ENCODE results near the gene NUS1.
"Not testable (repeated sequence)": the region's sequence is repeated elsewhere in the genome, so short reads cannot be mapped to it uniquely, and the experiment has no call there.

The NUS1 gene

DNA sequence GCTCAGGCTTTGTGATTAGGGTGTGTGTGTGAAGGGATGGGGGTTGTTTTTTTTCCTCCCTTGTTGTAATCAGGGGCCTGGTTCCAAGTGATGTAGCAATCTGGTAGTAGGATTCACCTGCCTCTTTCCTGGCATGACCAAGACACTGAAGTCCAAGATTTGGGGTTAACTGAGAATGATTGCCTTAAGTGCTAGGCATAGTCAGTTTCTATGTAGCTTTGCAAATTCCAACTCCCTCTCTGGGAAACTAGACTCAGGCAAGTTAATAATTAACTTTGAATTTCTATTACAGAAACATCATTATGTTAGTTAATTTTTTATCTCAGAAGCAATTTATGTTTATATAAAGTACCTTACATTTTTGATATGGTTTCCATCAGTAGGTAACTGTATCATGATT lies 43.6 kb downstream of the NUS1 start:
- no peak for DNase-seq (ENCODE audit: low read depth)

DNA sequence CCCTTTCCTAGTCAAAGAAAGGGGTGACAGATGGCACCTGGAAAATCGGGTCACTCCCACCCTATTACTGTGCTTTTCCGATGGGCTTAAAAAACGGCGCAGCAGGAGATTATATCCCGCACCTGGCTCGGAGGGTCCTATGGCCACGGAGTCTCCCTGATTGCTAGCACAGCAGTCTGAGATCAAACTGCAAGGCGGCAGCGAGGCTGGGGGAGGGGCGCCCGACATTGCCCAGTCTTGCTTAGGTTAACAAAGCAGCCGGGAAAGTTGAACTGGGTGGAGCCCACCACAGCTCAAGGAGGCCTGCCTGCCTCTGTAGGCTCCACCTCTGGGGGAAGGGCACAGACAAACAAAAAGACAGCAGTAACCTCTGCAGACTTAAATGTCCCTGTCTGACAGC lies 46.3 kb downstream of the NUS1 start:
- not testable (repeated sequence) for DNase-seq (ENCODE audit: low read depth)

DNA sequence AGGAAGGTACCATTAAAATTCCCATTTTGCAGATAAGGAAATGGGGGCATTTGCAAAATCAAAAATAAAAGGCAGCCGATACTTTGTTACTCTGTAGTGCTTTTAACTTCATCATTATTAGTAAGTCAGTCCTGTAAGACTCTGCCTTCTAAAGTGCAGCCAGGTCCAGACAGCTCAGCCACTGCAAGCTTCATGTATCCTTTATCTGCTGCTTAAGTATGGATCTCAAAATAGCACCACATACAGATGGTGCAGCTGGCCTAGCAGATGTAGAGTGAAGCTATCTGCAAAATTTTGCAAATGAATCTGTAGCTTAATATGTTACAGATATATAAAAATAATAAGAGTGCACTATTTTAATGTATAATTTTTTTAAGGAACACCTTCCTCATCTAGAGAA lies 53.4 kb downstream of the NUS1 start:
- no peak for DNase-seq (ENCODE audit: low read depth)

DNA sequence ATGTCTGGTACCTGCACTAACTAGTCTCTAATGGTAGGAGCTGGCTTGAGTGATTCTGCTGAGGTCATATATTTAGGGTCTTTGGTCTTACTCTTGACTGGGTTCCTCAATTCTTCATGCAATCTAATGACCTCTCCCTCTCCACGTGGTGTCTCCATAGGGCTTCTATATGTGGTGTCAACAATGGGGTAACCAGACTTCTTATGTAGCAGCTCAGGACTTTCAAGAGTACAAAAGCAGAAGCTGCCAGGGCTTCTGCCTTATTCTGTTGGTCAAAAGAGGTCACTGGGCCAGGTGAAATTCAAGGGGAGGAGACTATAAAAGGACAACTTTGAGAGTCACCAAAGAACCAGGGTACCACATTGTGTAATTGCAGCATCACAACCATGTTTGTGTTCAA lies 54.3 kb downstream of the NUS1 start:
- no peak for DNase-seq (ENCODE audit: low read depth)

DNA sequence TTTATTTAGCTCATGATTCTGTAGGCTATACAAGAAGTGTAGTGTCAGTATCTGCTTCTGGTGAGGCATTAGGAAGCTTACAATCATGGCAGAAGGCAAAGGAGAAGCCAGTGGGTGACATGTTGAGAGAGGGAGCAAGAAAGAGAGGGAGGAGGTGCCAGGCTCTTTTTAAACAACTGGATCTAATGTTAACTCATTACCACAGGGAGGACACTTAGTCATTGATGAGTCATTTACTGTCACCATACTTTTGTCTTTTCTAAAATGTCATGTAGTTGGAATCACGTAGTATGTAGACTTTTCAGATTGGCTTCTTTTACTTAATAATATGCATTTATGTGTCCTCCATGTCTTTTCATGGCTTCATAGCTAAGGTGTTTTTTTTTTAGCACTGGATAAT lies 58.1 kb downstream of the NUS1 start:
- DNase-seq (ENCODE audit: low read depth): no peak

DNA sequence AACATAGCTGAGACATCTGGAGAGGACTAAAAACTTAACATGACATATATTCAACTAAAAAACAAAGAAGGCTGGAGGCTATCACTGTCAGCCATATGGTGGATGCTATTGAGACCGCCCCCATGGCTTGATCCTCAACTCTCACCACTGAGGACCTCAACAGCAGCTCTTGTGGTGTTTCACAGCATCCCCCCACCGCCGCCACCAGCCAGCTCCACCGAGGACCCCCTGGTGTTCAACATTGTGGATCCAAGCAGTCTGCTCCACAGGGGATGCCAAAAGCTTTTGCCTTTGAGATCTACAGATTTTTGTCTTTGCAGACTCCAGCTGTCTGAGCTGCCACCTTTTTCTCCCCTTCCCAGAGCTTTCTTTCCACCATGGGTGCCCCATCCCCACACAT lies 64.6 kb downstream of the NUS1 start:
- DNase-seq (ENCODE audit: low read depth): no peak

DNA sequence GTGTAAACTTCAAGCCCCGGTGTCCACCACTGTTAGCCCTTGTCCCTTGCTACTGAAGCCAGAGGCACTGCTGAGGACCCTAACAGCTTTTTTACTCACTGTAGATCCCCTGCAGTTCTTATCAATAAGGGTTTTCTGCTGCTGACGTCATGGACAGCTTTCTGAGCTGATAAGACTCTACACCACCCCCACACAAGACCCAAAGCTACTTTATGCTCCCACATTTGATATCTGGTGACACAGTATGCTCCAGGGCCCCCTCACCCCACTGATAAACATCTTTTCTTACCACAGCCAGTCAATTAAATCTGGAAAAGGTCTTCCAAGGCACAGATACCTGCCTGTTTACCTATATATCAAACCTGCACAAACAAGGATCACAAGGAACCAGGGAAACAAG lies 65.3 kb downstream of the NUS1 start:
- DNase-seq (ENCODE audit: low read depth): no peak

DNA sequence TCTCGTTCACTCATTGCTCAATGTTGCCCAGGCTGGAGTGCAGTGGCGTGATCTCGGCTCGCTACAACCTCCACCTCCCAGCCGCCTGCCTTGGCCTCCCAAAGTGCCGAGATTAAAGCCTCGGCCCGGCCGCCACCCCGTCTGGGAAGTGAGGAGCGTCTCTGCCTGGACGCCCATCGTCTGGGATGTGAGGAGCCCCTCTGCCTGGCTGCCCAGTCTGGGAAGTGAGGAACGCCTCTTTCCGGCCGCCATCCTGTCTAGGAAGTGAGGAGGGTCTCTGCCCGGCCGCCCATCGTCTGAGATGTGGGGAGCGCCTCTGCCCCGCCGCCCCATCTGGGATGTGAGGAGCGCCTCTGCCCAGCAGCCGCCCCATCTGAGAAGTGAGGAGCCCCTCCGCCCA lies 75.4 kb downstream of the NUS1 start:
- DNase-seq (ENCODE audit: low read depth): not testable (repeated sequence)
